Measurements from ENCODE around the gene POM121. TPM values are rescaled to one million over a fixed set of nuclear protein-coding genes. Genes with fewer than 3 reads are reported as not detected.

Gene POM121
- 8.9 and 13.6 TPM in 2 replicates for total RNA-seq

DNA sequence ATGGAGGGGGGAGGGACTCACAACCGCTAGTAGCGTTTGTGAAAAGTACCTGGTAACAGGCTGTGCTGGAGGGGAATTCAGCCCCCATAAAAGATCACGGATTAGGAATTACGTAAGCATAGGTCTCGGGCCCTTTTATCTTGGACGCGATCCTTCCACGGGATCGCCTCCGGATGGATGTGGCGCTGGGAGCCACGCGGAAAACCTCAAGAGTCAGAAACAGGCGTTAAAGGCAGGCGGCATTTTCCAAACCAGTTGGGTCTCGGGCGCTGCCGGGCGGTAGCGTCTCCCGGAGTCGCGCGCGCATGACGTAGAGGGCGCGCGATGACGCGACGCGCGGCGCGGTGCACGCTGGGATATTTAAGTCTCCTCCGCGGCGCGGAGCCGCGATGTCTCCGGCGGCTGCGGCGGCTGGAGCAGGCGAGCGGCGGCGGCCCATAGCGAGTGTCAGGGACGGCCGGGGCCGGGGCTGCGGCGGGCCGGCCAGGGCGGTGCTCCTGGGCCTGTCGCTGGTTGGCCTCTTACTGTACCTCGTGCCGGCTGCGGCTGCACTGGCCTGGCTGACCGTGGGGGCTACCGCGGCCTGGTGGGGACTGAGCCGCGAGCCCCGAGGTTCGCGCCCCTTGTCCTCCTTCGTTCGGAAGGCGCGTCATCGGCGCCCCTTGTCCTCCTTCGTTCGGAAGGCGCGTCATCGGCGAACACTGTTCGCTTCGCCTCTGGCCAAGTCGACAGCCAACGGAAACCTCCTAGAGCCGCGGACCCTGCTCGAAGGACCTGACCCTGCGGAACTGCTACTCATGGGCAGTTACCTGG, at the start of gene POM121:
Gene POM121 (plus strand): TSS at position 363 of the 813 bp plus-strand sequence. CDS start 27 bp downstream, at position 390.

DNA sequence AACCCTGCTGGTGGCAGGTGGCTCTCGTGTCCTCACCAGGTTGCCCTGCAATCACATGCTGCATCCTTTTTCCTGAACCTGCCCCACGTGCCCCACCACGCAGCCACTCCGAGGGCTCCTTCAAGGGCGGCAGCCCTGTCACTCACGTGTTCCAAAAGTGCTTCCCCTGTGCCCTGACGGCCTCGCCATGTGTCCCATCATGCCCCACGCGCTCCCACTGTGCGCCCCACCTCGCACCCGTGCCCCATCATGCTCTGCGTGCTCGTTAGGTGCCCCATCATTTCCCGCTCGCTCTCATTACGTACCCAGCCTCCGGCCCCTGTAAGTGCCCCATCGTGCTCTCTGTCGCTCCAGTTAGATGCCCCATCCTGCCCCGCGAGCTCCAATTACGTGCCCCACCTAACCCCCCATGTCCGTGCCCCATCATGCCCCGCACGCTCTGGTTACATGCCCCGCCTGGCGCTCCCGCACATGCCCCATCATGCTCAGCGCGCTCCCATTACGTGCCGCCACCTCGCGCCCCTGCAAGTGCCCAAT, 44.2 kb downstream of the POM121 start, which contains the start of gene TRIM74:
Gene TRIM74 (minus strand): TSS at position 487 of the 537 bp plus-strand sequence. CDS start 3,309 bp downstream, outside the sequence.

Other genes with a start within 250 kb of the POM121 start
- gene TYW1B, start 96.9 kb upstream of the POM121 start, total RNA-seq, result 1.5 and 3.7 TPM in 2 replicates
- gene TRIM74, start 44.4 kb downstream of the POM121 start, total RNA-seq, result 0.23 TPM in 1 of 2 replicates, not detected in the other
- gene SPDYE8, start 104.7 kb downstream of the POM121 start, total RNA-seq, result not detected in 2 replicates
- not detected in 2 replicates for gene SPDYE11, start 132.8 kb downstream of the POM121 start, total RNA-seq
- not detected in 2 replicates for gene SPDYE9, start 160.9 kb downstream of the POM121 start, total RNA-seq

Data from smooth muscle cell of the pulmonary artery (primary cell).